Right cardiac atrium (tissue), 5 donors: ENCODE results near the gene SAMD1. TPM values are rescaled to one million over a fixed set of nuclear protein-coding genes. Genes with fewer than 3 reads are reported as not detected.

Experiments
- ATAC-seq, 2 donors: fragments of 200-7000 bp; cut with Tn5 transposase; one replicate each; pipeline versions ENCODE4 v1.8.0 to v1.9.1; 2020; ENCODE audit warnings: moderate library complexity in 2 of 2, mild to moderate bottlenecking in 1 of 2
- DNase-seq, 3 donors: peaks; one replicate each; pipeline ENCODE4 v3.0.0-alpha.2; 2020
- H3K27ac ChIP-seq: one replicate; pipeline ENCODE4 v1.5.1; 2013; ENCODE audit warnings: mild to moderate bottlenecking, low read length, control low read depth, moderate library complexity
- H3K27me3 ChIP-seq: one replicate; pipeline ENCODE4 v1.6.1; 2013; ENCODE audit not compliant: control insufficient read depth, insufficient read depth
- H3K4me1 ChIP-seq: one replicate; pipeline ENCODE4 v1.6.1; 2013; ENCODE audit warnings: low read length; ENCODE audit not compliant: control insufficient read depth, insufficient read depth
- H3K4me3 ChIP-seq: one replicate; pipeline ENCODE4 v1.5.1; 2013; ENCODE audit warnings: low read length, control low read depth
- H3K9me3 ChIP-seq: one replicate; pipeline ENCODE4 v1.6.1; 2013; ENCODE audit warnings: low read length; ENCODE audit not compliant: control insufficient read depth
- WGBS: extraction: QIAGEN DNeasy Blood & Tissue Kit; methylation state at CpG from one replicate; pipeline ENCODE4 v1.1.7; 2013; 5-methylcytosine and 5-hydroxymethylcytosine counted together
- intact Hi-C, 4 donors: fragments of 100-400 bp; cut with DNase I; formaldehyde crosslinking; loops; one replicate each; pipeline versions ENCODE4 v1.11.0 to v1.14.0; 2022 to 2023
- polyA plus RNA-seq: library from polyadenylated mRNA; stranded (reverse); fragments of 200-250 nt; gene quantifications from one replicate; pipeline ENCODE4 v1.2.3, GENCODE V29; 2013
- total RNA-seq, 4 donors: library from RNA; stranded (reverse); fragmentation: NEBNext Ultra II Directional; extraction: Animal tissue kit (Norgen Biotek cat#: 25700); gene quantifications; one replicate each; pipeline ENCODE4 v1.2.1, GENCODE V29; 2021
- donor health status: healthy with polysubstance abuse.
- donor health status: DM: no; HTN: yes; CAD: no.
- donor health status: DM: no; HTN: no; CAD: no.
- donor health status: DM: no; HTN: yes; CAD: no; lungs with severe emphysema.
- donor health status: DM: yes; HTN: yes; CAD: no.

The SAMD1 gene
- total and polyA plus RNA-seq, 5 donors, result 32.2 to 53.8 (median 40.6) TPM

GRCh38 chr19:14089412-14089661, 1.2 kb downstream of the SAMD1 start:
- intact Hi-C loops, result no loop called here
- 12% methylated on average over 16 of the region's 16 CpGs for WGBS
- no peak for ATAC-seq

GRCh38 chr19:14088634-14089411, 1.7 kb downstream of the SAMD1 start:
- WGBS, result 87% methylated on average over 30 of the region's 30 CpGs

More at GRCh38 chr19:14089412-14089661, 1.2 kb downstream of the SAMD1 start:
- H3K9me3 ChIP-seq, result no peaks in the 10 kb centered on the region
- no peak overlapping the region for H3K27ac ChIP-seq
- no peak for DNase-seq
- H3K4me3 ChIP-seq, result peak overlapping the region; percentile 97
- no peaks in the 10 kb centered on the region for H3K27me3 ChIP-seq
- no peaks in the 10 kb centered on the region for H3K4me1 ChIP-seq

GRCh38 chr19:14086098-14086497, 4.5 kb downstream of the SAMD1 start:
- Histone ChIP-seq H3K4me1 (peaks cover 4% of the 10 kb centered on the region), H3K27me3 (no peaks in the 10 kb centered on the region), H3K27ac (no peak overlapping the region), H3K4me3 (no peak overlapping the region), H3K9me3 (no peaks in the 10 kb centered on the region)
- intact Hi-C loops, result no loop called here
- ATAC-seq (no peak), DNase-seq (no peak)
- 87% methylated on average over 5 of the region's 5 CpGs for WGBS

More at GRCh38 chr19:14088634-14089411, 1.7 kb downstream of the SAMD1 start:
- Histone ChIP-seq H3K9me3 (no peaks in the 10 kb centered on the region), H3K27ac (no peak overlapping the region), H3K4me3 (no peak overlapping the region), H3K27me3 (no peaks in the 10 kb centered on the region), H3K4me1 (no peaks in the 10 kb centered on the region)
- DNase-seq (peak in 1 of 3 donors; percentile 63), ATAC-seq (no peak)
- intact Hi-C loops, result no loop called here

GRCh38 chr19:14085309-14085995, 5.1 kb downstream of the SAMD1 start, which contains the start of gene C19orf67:
Gene C19orf67, minus strand, starts transcription at chr19:14085783. Its CDS starts 156 bp downstream, at chr19:14085627.
- 65% methylated on average over 54 of the region's 54 CpGs for WGBS
- H3K27ac ChIP-seq, result no peak within 1 kb of the TSS
- H3K27me3 ChIP-seq, result no peaks in the 10 kb centered on the region
- no peaks in the 10 kb centered on the region for H3K9me3 ChIP-seq
- peaks cover 4% of the 10 kb centered on the region for H3K4me1 ChIP-seq
- H3K4me3 ChIP-seq, result no peak within 1 kb of the TSS
- intact Hi-C loops, result no loop called here
- peak in 1 of 3 donors; percentile 72 for DNase-seq
- no peak for ATAC-seq

GRCh38 chr19:14082675-14082960, 7.9 kb downstream of the SAMD1 start:
- ATAC-seq, result no peak
- intact Hi-C loops, result loop anchor here in 1 of 4 donors (5.0 kb wide), 1 partner anchor 35 kb away; the partner anchor contains the start of gene PRKACA
- Histone ChIP-seq H3K4me3 (no peak overlapping the region), H3K9me3 (no peaks in the 10 kb centered on the region), H3K4me1 (peaks cover 4% of the 10 kb centered on the region), H3K27me3 (no peaks in the 10 kb centered on the region), H3K27ac (no peak overlapping the region)
- 82% methylated on average over 1 of the region's 1 CpG for WGBS
- no peak for DNase-seq

- Histone ChIP-seq H3K4me1 (peaks cover 4% of the 10 kb centered on the region), H3K27me3 (no peaks in the 10 kb centered on the region), H3K4me3 (peak overlapping the region; percentile 90), H3K27ac (peak overlapping the region; percentile 96), H3K9me3 (no peaks in the 10 kb centered on the region)
- 19% methylated on average over 24 of the region's 24 CpGs for WGBS
- intact Hi-C loops, result loop anchor here in 1 of 4 donors (5.0 kb wide), 1 partner anchor 35 kb away; the partner anchor contains the start of gene PRKACA
- ATAC-seq (peak in 1 of 2 donors; percentile 53), DNase-seq (peak; percentile 66 to 85 (median 85))
These were observed 8.5 kb downstream of the SAMD1 start for GRCh38 chr19:14081797-14082674.

GRCh38 chr19:14080887-14081796, 9.4 kb downstream of the SAMD1 start:
- Histone ChIP-seq H3K27me3 (no peaks in the 10 kb centered on the region), H3K27ac (peak overlapping the region; percentile 98), H3K4me1 (peaks cover 4% of the 10 kb centered on the region), H3K9me3 (no peaks in the 10 kb centered on the region), H3K4me3 (peak overlapping the region; percentile 90)
- WGBS, result under 1% methylated on average over 50 of the region's 50 CpGs
- ATAC-seq (peak; percentile 95), DNase-seq (peak; percentile 99)
- intact Hi-C loops, result loop anchor here in 1 of 4 donors (5.0 kb wide), 1 partner anchor 36 kb away; the partner anchor contains the start of gene PRKACA

- no peak overlapping the region for H3K27ac ChIP-seq
These were observed 12.1 kb downstream of the SAMD1 start for GRCh38 chr19:14078411-14078810.

GRCh38 chr19:14073925-14074838, 16.4 kb downstream of the SAMD1 start:
- peak overlapping the region; percentile 68 for H3K4me3 ChIP-seq
- WGBS, result 4% methylated on average over 44 of the region's 44 CpGs
- intact Hi-C loops, result loop anchor here in 3 of 4 donors (2.0 to 5.0 kb wide), 3 partner anchors 43 to 193 kb away; partner anchors contain the start of gene PRKACA (in 1 of the 3)
- peaks cover 2% of the 10 kb centered on the region for H3K4me1 ChIP-seq
- no peaks in the 10 kb centered on the region for H3K27me3 ChIP-seq
- ATAC-seq, result peak; percentile 2 to 3
- peak overlapping the region; percentile 84 for H3K27ac ChIP-seq
- DNase-seq, result peak in 2 of 3 donors; percentile 71 to 72
- H3K9me3 ChIP-seq, result no peaks in the 10 kb centered on the region

More at GRCh38 chr19:14078411-14078810, 12.1 kb downstream of the SAMD1 start:
- no peak overlapping the region for H3K4me3 ChIP-seq
- H3K4me1 ChIP-seq, result peaks cover 4% of the 10 kb centered on the region
- ATAC-seq (no peak), DNase-seq (no peak)
- no peaks in the 10 kb centered on the region for H3K27me3 ChIP-seq
- H3K9me3 ChIP-seq, result no peaks in the 10 kb centered on the region
- intact Hi-C loops, result no loop called here
- WGBS, result 58% methylated on average over 2 of the region's 2 CpGs
